GM12878 (cell line): Measurements from ENCODE around the gene HOTAIR. TPM values are rescaled to one million over a fixed set of nuclear protein-coding genes. Genes with fewer than 3 reads are reported as not detected.

Source experiments
- ATAC-seq: fragments of 200-7000 bp; cut with Tn5 transposase; 3 replicates; pipeline ENCODE4 v1.9.1; 2020; ENCODE audit warnings: mild to moderate bottlenecking, moderate library complexity
- BruUV-seq: library from RNA; stranded (reverse); fragments of 400-500 nt; replicated peaks from 2 replicates; lab custom pipeline; 2021; lab: Mats Ljungman, UMichigan
- CTCF ChIA-PET: fragments of 300-600 bp; sonication (Branson Sonifier 250); formaldehyde crosslinking; extraction: SDS; loops from one replicate; lab custom pipeline; 2021; ENCODE audit warnings: inconsistent platforms; lab: Yijun Ruan, JAX
- POLR2A ChIA-PET: fragments of 350-600 bp; formaldehyde crosslinking; extraction: SDS; loops from one replicate; lab custom pipeline; 2021; ENCODE audit warnings: inconsistent platforms; lab: Charles Lee
- RAD21 ChIA-PET: fragments of 300-600 bp; sonication (Branson Sonifier 250); formaldehyde crosslinking; loops from one replicate; lab custom pipeline; 2023; ENCODE audit warnings: antibody characterized with exemption; ENCODE audit not compliant: unreplicated experiment; lab: Charles Lee
- SMC1A ChIA-PET: fragments of 300-600 bp; sonication (Branson Sonifier 250); formaldehyde crosslinking; loops from one replicate; lab custom pipeline; 2023; ENCODE audit not compliant: unreplicated experiment, uncharacterized antibody; lab: Charles Lee
- DNase-seq: peaks from one replicate; pipeline ENCODE4 v3.0.0-alpha.2; 2011; ENCODE audit warnings: low read depth, low spot score
- FAIRE-seq: peaks from 3 replicates; lab custom pipeline; 2011; peaks lifted over from hg19 to GRCh38; lab: Jason Lieb, UNC
- H2AFZ ChIP-seq: 2 replicates; pipeline ENCODE4 v1.6.0; 2011; ENCODE audit warnings: low read depth, low read length, control low read depth; ENCODE audit not compliant: control insufficient read depth
- H3K27ac ChIP-seq: 2 replicates; pipeline ENCODE4 v1.5.1; 2011; ENCODE audit warnings: control low read depth; ENCODE audit not compliant: control insufficient read depth, insufficient read depth
- H3K27me3 ChIP-seq, 2 experiments: replicated peaks in 1 of 2; 2 replicates each; pipeline versions ENCODE4 v1.6.0 to v1.6.1; 2011; ENCODE audit warnings: low read length in 1 of 2; ENCODE audit not compliant: control insufficient read depth in 2 of 2, insufficient read depth in 2 of 2
- H3K36me3 ChIP-seq, 2 experiments: 2 replicates each; pipeline ENCODE4 v1.5.1; 2011; ENCODE audit warnings: low read length in 1 of 2; ENCODE audit not compliant: control insufficient read depth in 2 of 2, insufficient read depth in 2 of 2
- H3K4me1 ChIP-seq: 2 replicates; pipeline ENCODE4 v1.6.1; 2011; ENCODE audit warnings: mild to moderate bottlenecking, low read length, moderate library complexity, mixed read lengths; ENCODE audit not compliant: control insufficient read depth, insufficient read depth
- H3K4me2 ChIP-seq: 2 replicates; pipeline ENCODE4 v1.6.0; 2011; ENCODE audit warnings: control low read depth; ENCODE audit not compliant: control insufficient read depth, insufficient read depth
- H3K4me3 ChIP-seq: fragments of 200-600 bp; sonication (generic); 2 replicates; pipeline ENCODE4 v1.5.1; 2016
- H3K79me2 ChIP-seq: 2 replicates; pipeline ENCODE4 v1.6.0; 2011; ENCODE audit warnings: low read length; ENCODE audit not compliant: control insufficient read depth, insufficient read depth
- H3K9ac ChIP-seq: 2 replicates; pipeline ENCODE4 v1.8.0; 2011; ENCODE audit warnings: low read length, control low read depth, mixed read lengths; ENCODE audit not compliant: control insufficient read depth, insufficient read depth
- H3K9me3 ChIP-seq: replicated peaks from 3 replicates; pipeline ENCODE4 v1.5.1; 2011; ENCODE audit warnings: mild to moderate bottlenecking, low read length; ENCODE audit not compliant: control insufficient read depth, insufficient read depth
- H4K20me1 ChIP-seq: 2 replicates; pipeline ENCODE4 v1.6.0; 2011; ENCODE audit not compliant: control insufficient read depth, insufficient read depth
- ASH2L ChIP-seq: fragments of 300-600, 200-600 bp; sonication (generic); IDR thresholded peaks from 2 replicates; pipeline ENCODE4 v1.6.1; 2017; ENCODE audit warnings: low read depth, mild to moderate bottlenecking, borderline replicate concordance
- BACH1 ChIP-seq: fragments of 450-650 bp; IDR thresholded peaks from 2 replicates; pipeline ENCODE4 v1.6.1; 2017; ENCODE audit warnings: mild to moderate bottlenecking, borderline replicate concordance
- EZH2 ChIP-seq: IDR thresholded peaks from 2 replicates; pipeline ENCODE4 v1.6.1; 2012; ENCODE audit warnings: low read depth, mild to moderate bottlenecking, control low read depth, inconsistent platforms, low read length, borderline replicate concordance; ENCODE audit not compliant: control insufficient read depth
- SUZ12 ChIP-seq: fragments of 200-600 bp; sonication (generic); IDR thresholded peaks from one replicate; pipeline ENCODE4 v1.6.1; 2018; ENCODE audit warnings: antibody characterized with exemption, mild to moderate bottlenecking; ENCODE audit not compliant: unreplicated experiment
- WGBS: methylation state at CpG from one replicate; pipeline ENCODE4 v1.1.6; 2016; ENCODE audit warnings: low lambda C conversion rate; ENCODE audit not compliant: insufficient replicate concordance, insufficient coverage; ENCODE audit errors: missing lambda C conversion rate; 5-methylcytosine and 5-hydroxymethylcytosine counted together
- in situ Hi-C: fragments of 300-500 bp; cut with MboI; formaldehyde crosslinking; loops from 9 replicates; pipeline ENCODE4 v1.14.3; 2018; ENCODE audit warnings: mixed read lengths
- intact Hi-C: fragments of 100-400 bp; cut with micrococcal nuclease; formaldehyde crosslinking; loops from one replicate; pipeline ENCODE4 v1.14.2; 2022; ENCODE audit not compliant: unreplicated experiment
- polyA plus RNA-seq, 11 experiments: library from polyadenylated mRNA; depleted of rRNA in 4 of 11; unstranded in 6 of 11; stranded (reverse) in 5 of 11; fragments of >200 nt; fragmentation: Nextera tagmentation in 4 of 11; fragmentation: Illumina TruSeq in 1 of 11; extraction: Ambion mirVana in 4 of 11; extraction: Trizol in 1 of 11; gene quantifications; 1 replicate in 1 of 11; 2 replicates in 10 of 11; pipeline versions ENCODE4 v1.2.1 to v1.2.3, GENCODE V29; 2011 to 2016; ENCODE audit warnings: inconsistent platforms in 2 of 11, missing spikeins in 2 of 11, low read depth in 1 of 11
- total RNA-seq, 4 experiments: library from RNA; depleted of rRNA in 3 of 4; stranded (reverse); fragments of >200 nt in 3 of 4; fragmentation: Illumina TruSeq in 1 of 4; extraction: Trizol in 1 of 4; gene quantifications; 2 replicates each; pipeline versions ENCODE4 v1.2.1 to v1.2.3, GENCODE V29; 2013 to 2021

The HOTAIR gene
- total and polyA plus RNA-seq, 10 of the 15 experiments (the other 5 are each of a cell fraction or from before 2014, with no cell fraction given): not detected

GRCh38 chr12:53995002-53995377, 20.2 kb upstream of the HOTAIR start:
- ChIA-PET CTCF (interaction anchor here (1.3 to 2.0 kb wide), 3 partner anchors 10 to 200 kb away, joined by 3 to 6 read pairs (median 6); partner anchors contain the start of gene HOXC10), RAD21 (interaction anchor here (0.8 kb wide), 2 partner anchors 10 to 196 kb away, joined by 3 to 4 read pairs; partner anchors contain the start of gene HOXC10), SMC1A (interaction anchor here (1.2 to 1.5 kb wide), 2 partner anchors 197 to 230 kb away, joined by 3 to 4 read pairs; no protein-coding TSS in a partner anchor), POLR2A (interaction anchor here (1.3 kb wide), 1 partner anchor 9 kb away, joined by 3 read pairs; no protein-coding TSS in a partner anchor)
- Histone ChIP-seq H3K4me2 (no peak overlapping the region), H3K79me2 (no peaks in the 10 kb centered on the region), H3K4me3 (no peak overlapping the region; the same call in 1 of the 2 replicates), H3K9me3 (no peaks in the 10 kb centered on the region), H3K36me3 (no peaks in the 10 kb centered on the region), H3K27ac (no peak overlapping the region), H3K9ac (no peak overlapping the region), H3K4me1 (peaks cover 7% of the 10 kb centered on the region), H3K27me3 (peaks cover 31 to 53% of the 10 kb centered on the region in 2 experiments), H2AFZ (no peak overlapping the region), H4K20me1 (no peaks in the 10 kb centered on the region)
- ATAC-seq: no peak
- BruUV-seq: no TSS peak
- DNase-seq: no peak
- TF ChIP-seq EZH2 (peak; percentile 76; the same call in 1 of the 2 replicates), BACH1 (no peak)
- no peak for FAIRE-seq
- intact Hi-C loops: no loop called here
- WGBS: 7% methylated on average over 13 of the region's 17 CpGs
- in situ Hi-C loops: no loop called here

GRCh38 chr12:53994264-53995001, 19.7 kb upstream of the HOTAIR start:
- FAIRE-seq: no peak
- SMC1A ChIA-PET: no interaction called here
- RAD21 ChIA-PET: interaction anchor here (0.8 kb wide), 1 partner anchor 197 kb away, joined by 4 read pairs; no protein-coding TSS in a partner anchor
- Histone ChIP-seq H3K4me1 (peaks cover 11% of the 10 kb centered on the region), H3K27ac (no peak overlapping the region), H3K9me3 (no peaks in the 10 kb centered on the region), H3K27me3 (peaks cover 29 to 53% of the 10 kb centered on the region in 2 experiments), H3K4me3 (no peak overlapping the region), H3K79me2 (no peaks in the 10 kb centered on the region), H4K20me1 (no peaks in the 10 kb centered on the region), H3K9ac (no peak overlapping the region), H3K36me3 (no peaks in the 10 kb centered on the region), H2AFZ (no peak overlapping the region), H3K4me2 (no peak overlapping the region)
- no peak for DNase-seq
- intact Hi-C loops: no loop called here
- in situ Hi-C loops: no loop called here
- POLR2A ChIA-PET: no interaction called here
- TF ChIP-seq SUZ12 (peak; percentile 89), ASH2L (no peak)
- CTCF ChIA-PET: interaction anchor here (1.3 to 2.0 kb wide), 3 partner anchors 9 to 200 kb away, joined by 3 to 6 read pairs (median 6); partner anchors contain the start of gene HOXC10
- ATAC-seq: no peak
- WGBS: 19% methylated on average over 43 of the region's 60 CpGs
- BruUV-seq: no TSS peak
